Endothelial cell of umbilical vein (primary cell): ENCODE measurements around the gene TTC1. TPM values are rescaled to one million over a fixed set of nuclear protein-coding genes. Genes with fewer than 3 reads are reported as not detected.

Source experiments
- BruUV-seq: library from RNA; stranded (reverse); fragments of 400-500 nt; replicated peaks from 2 replicates; lab custom pipeline; 2021; lab: Mats Ljungman, UMichigan
- CTCF ChIA-PET: fragments of 300-600, 350-600 bp; sonication (Branson Sonifier 250); formaldehyde crosslinking; loops from one replicate; lab custom pipeline; 2021; ENCODE audit warnings: antibody characterized with exemption, inconsistent platforms; lab: Charles Lee
- POLR2A ChIA-PET: fragments of 300-600, 350-600 bp; sonication (Branson Sonifier 250); formaldehyde crosslinking; loops from one replicate; lab custom pipeline; 2021; ENCODE audit warnings: antibody characterized with exemption, inconsistent platforms; lab: Charles Lee
- DNase-seq: peaks from one replicate; pipeline ENCODE4 v3.0.0-alpha.2; 2011; ENCODE audit warnings: low read depth, low spot score
- FAIRE-seq: peaks from 2 replicates; lab custom pipeline; 2011; peaks lifted over from hg19 to GRCh38; lab: Jason Lieb, UNC
- H2AFZ ChIP-seq: 2 replicates; pipeline ENCODE4 v1.6.0; 2012; ENCODE audit warnings: low read depth, low read length, control low read depth, inconsistent platforms
- H3K27ac ChIP-seq: 2 replicates; pipeline ENCODE4 v1.5.1; 2011; ENCODE audit warnings: low read depth, mild to moderate bottlenecking, control low read depth, low read length, moderate library complexity; ENCODE audit not compliant: insufficient read depth
- H3K27me3 ChIP-seq, 2 experiments: 2 replicates each; pipeline versions ENCODE4 v1.6.0 to v1.6.1; 2011; ENCODE audit warnings: low read length in 2 of 2, mixed read lengths in 1 of 2; ENCODE audit not compliant: control insufficient read depth in 2 of 2, insufficient read depth in 2 of 2
- H3K36me3 ChIP-seq, 2 experiments: 2 replicates in 1 of 2; 3 replicates in 1 of 2; pipeline ENCODE4 v1.5.1; 2011; ENCODE audit warnings: low read length in 2 of 2, mild to moderate bottlenecking in 1 of 2, moderate library complexity in 1 of 2; ENCODE audit not compliant: control insufficient read depth in 2 of 2, insufficient read depth in 2 of 2; ENCODE audit errors: extremely low read depth in 1 of 2
- H3K4me1 ChIP-seq: 3 replicates; pipeline ENCODE4 v1.5.1; 2011; ENCODE audit warnings: mild to moderate bottlenecking, low read length; ENCODE audit not compliant: control insufficient read depth, insufficient read depth; ENCODE audit errors: extremely low read depth
- H3K4me2 ChIP-seq: 2 replicates; pipeline ENCODE4 v1.6.1; 2011; ENCODE audit warnings: low read length, control low read depth, mixed read lengths; ENCODE audit not compliant: insufficient read depth
- H3K4me3 ChIP-seq, 3 experiments: fragments of 200-600 bp in 1 of 3; sonication (generic), shearing (Covaris generic) in 1 of 3; replicated peaks in 1 of 3; 2 replicates each; pipeline ENCODE4 v1.5.1; 2011 to 2016; ENCODE audit warnings: control low read depth in 3 of 3, low read length in 3 of 3, mild to moderate bottlenecking in 2 of 3, inconsistent platforms in 1 of 3, low read depth in 1 of 3, moderate library complexity in 1 of 3; ENCODE audit not compliant: insufficient read depth in 1 of 3
- H3K79me2 ChIP-seq: 2 replicates; pipeline ENCODE4 v1.6.0; 2012; ENCODE audit warnings: low read length, inconsistent platforms; ENCODE audit not compliant: control insufficient read depth, insufficient read depth
- H3K9ac ChIP-seq: replicated peaks from 2 replicates; pipeline ENCODE3; 2011; ENCODE audit warnings: low read length, control low read depth; ENCODE audit not compliant: insufficient read depth; ENCODE audit errors: extremely low read depth
- H3K9me1 ChIP-seq: replicated peaks from 3 replicates; pipeline ENCODE4 v1.6.0; 2011; ENCODE audit warnings: mild to moderate bottlenecking, low read length; ENCODE audit not compliant: control insufficient read depth, insufficient read depth; ENCODE audit errors: extremely low read depth
- H3K9me3 ChIP-seq: replicated peaks from 2 replicates; pipeline ENCODE4 v1.5.1; 2012; ENCODE audit warnings: low read length, inconsistent platforms; ENCODE audit not compliant: control insufficient read depth, insufficient read depth
- H4K20me1 ChIP-seq: replicated peaks from 2 replicates; pipeline ENCODE3; 2011; ENCODE audit warnings: mild to moderate bottlenecking, low read length; ENCODE audit not compliant: control insufficient read depth, insufficient read depth; ENCODE audit errors: extremely low read depth
- CTCF ChIP-seq, 2 donors: IDR thresholded peaks; 1 replicate in 1 of 2; 2 replicates in 1 of 2; pipeline ENCODE4 v1.5.1; 2011; ENCODE audit warnings: low read length in 2 of 2, mild to moderate bottlenecking in 2 of 2, moderate library complexity in 2 of 2, control low read depth in 1 of 2, inconsistent platforms in 1 of 2, low read depth in 1 of 2; ENCODE audit not compliant: insufficient read depth in 1 of 2; ENCODE audit errors: extremely low read depth in 1 of 2
- EZH2 ChIP-seq: IDR thresholded peaks from 2 replicates; pipeline ENCODE4 v1.6.1; 2012; ENCODE audit warnings: borderline replicate concordance, low read depth, mild to moderate bottlenecking, moderate library complexity, low read length, inconsistent platforms; ENCODE audit not compliant: severe bottlenecking
- FOS ChIP-seq: IDR thresholded peaks from 2 replicates; pipeline ENCODE4 v1.6.1; 2011; ENCODE audit warnings: mild to moderate bottlenecking, low read length, moderate library complexity, borderline replicate concordance; ENCODE audit not compliant: insufficient read depth
- GATA2 ChIP-seq: IDR thresholded peaks from 2 replicates; pipeline ENCODE4 v1.7.0; 2011; ENCODE audit warnings: low read depth, mild to moderate bottlenecking, moderate library complexity, mixed read lengths, low read length; ENCODE audit not compliant: insufficient read length, insufficient read depth
- JUN ChIP-seq: IDR thresholded peaks from 2 replicates; pipeline ENCODE4 v1.6.1; 2011; ENCODE audit warnings: borderline replicate concordance, low read depth; ENCODE audit not compliant: insufficient read length, insufficient read depth
- MAX ChIP-seq: IDR thresholded peaks from 2 replicates; pipeline ENCODE4 v1.6.1; 2011; ENCODE audit not compliant: insufficient read depth, insufficient read length
- MYC ChIP-seq: IDR thresholded peaks from one replicate; pipeline ENCODE4 v1.6.1; 2011; ENCODE audit warnings: mild to moderate bottlenecking, low read depth, low read length
- POLR2A ChIP-seq: IDR thresholded peaks from 2 replicates; pipeline ENCODE4 v1.6.1; 2012; ENCODE audit warnings: low read depth, mild to moderate bottlenecking, control low read depth, low read length
- POLR2AphosphoS5 ChIP-seq: IDR thresholded peaks from 2 replicates; pipeline ENCODE4 v1.6.1; 2012; ENCODE audit warnings: low read depth, mild to moderate bottlenecking, control low read depth, low read length, moderate library complexity; ENCODE audit not compliant: insufficient read depth
- dilution Hi-C: fragments of 300-500 bp; cut with MboI; formaldehyde crosslinking; loops from one replicate; pipeline ENCODE4 v1.15.0; 2019; ENCODE audit warnings: low sequenced_read_pairs; ENCODE audit not compliant: extremely low pct_ligation_motif_present
- intact Hi-C: fragments of 100-400 bp; cut with micrococcal nuclease; formaldehyde crosslinking; loops from one replicate; pipeline ENCODE4 v1.10.0; 2022
- polyA plus RNA-seq, 4 experiments: library from polyadenylated mRNA; depleted of rRNA in 3 of 4; stranded (reverse) in 3 of 4; unstranded in 1 of 4; fragments of >200 nt; gene quantifications; 2 replicates each; pipeline versions ENCODE4 v1.2.1 to v1.2.3, GENCODE V29; 2011 to 2012; ENCODE audit warnings: missing spikeins in 1 of 4
- total RNA-seq: library from RNA; stranded (reverse); gene quantifications from 2 replicates; pipeline ENCODE4 v1.2.3, GENCODE V29; 2021

TTC1 gene
- total and polyA plus RNA-seq, 2 donors (not counting 3 experiments of a cell fraction or from before 2014, with no cell fraction given): 23.9 to 62.6 TPM

GRCh38 chr5:160097991-160098390, 89.1 kb downstream of the TTC1 start:
- Histone ChIP-seq H3K4me1 (peaks cover 2% of the 10 kb centered on the region), H3K27me3 (no peaks in the 10 kb centered on the region), H3K27ac (no peak overlapping the region), H3K9me1 (no peaks in the 10 kb centered on the region), H3K4me2 (no peak overlapping the region), H3K9ac (no peak overlapping the region), H3K4me3 (no peak overlapping the region), H4K20me1 (no peaks in the 10 kb centered on the region), H2AFZ (no peak overlapping the region), H3K36me3 (peaks cover 2 to 9% of the 10 kb centered on the region in 2 experiments), H3K9me3 (no peaks in the 10 kb centered on the region), H3K79me2 (peaks cover 39% of the 10 kb centered on the region)
- FAIRE-seq: no peak
- CTCF ChIA-PET: interaction anchor here (1.3 kb wide), 1 partner anchor 17 kb away, joined by 3 read pairs; no protein-coding TSS in a partner anchor
- intact Hi-C loops (no loop called here), dilution Hi-C loops (no loop called here)
- BruUV-seq: no TSS peak
- DNase-seq: no peak
- POLR2A ChIA-PET: interaction anchor here (0.7 kb wide), 1 partner anchor 21 kb away, joined by 6 read pairs; no protein-coding TSS in a partner anchor
- TF ChIP-seq POLR2AphosphoS5 (no peak), MAX (no peak), JUN (no peak), POLR2A (no peak), CTCF (IDR thresholded peaks at IDR 0.05; ENCODE audit: extremely low read depth in 1 of 2, insufficient read depth in 1 of 2, low read depth in 1 of 2, low read length in 2 of 2) (no peak), GATA2 (no peak), FOS (no peak), EZH2 (no peak), MYC (no peak)
